Left colon (tissue), 2 donors: ENCODE data around the gene AKR1B15. TPM values are rescaled to one million over a fixed set of nuclear protein-coding genes. Genes with fewer than 3 reads are reported as not detected.

ENCODE experiments used
- total RNA-seq, 2 donors: library from RNA; stranded (reverse); fragmentation: NEBNext Ultra II Directional; extraction: Animal tissue kit (Norgen Biotek cat#: 25700); gene quantifications; one replicate each; pipeline ENCODE4 v1.2.1, GENCODE V29; 2021
- donor health status: DM: no; HTN: no; CAD: no.
- donor health status: DM: yes; HTN: yes; CAD: no.

Gene AKR1B15
- total RNA-seq, 2 donors from 2014 or later: 7.8 to 14.0 TPM

Other genes with a start within 250 kb of the AKR1B15 start
- 1 to 10 TPM; 6.5 to 8.8 TPM for gene SLC35B4, start 232.2 kb upstream of the AKR1B15 start, total RNA-seq
- gene AKR1B1, start 90.0 kb upstream of the AKR1B15 start, total RNA-seq: 10 to 100 TPM; 12.7 to 26.8 TPM
- 100 to 1,000 TPM; 184 to 193 TPM for gene AKR1B10, start 21.5 kb upstream of the AKR1B15 start, total RNA-seq
- 1 to 10 TPM; 7.7 to 9.7 TPM for gene BPGM, start 97.7 kb downstream of the AKR1B15 start, total RNA-seq
- gene CALD1, start 230.5 kb downstream of the AKR1B15 start, total RNA-seq: 100 to 1,000 TPM in 1 of 2 donors, 10 to 100 TPM in 1; 36.7 to 161 TPM